ENCODE measurements around the gene GPC3. TPM values are rescaled to one million over a fixed set of nuclear protein-coding genes. Genes with fewer than 3 reads are reported as not detected.

Gene GPC3
- total RNA-seq, 1 experiment from 2014 or later: 0.98 TPM

GRCh38 chrX:133655275-133656265 lies 329.8 kb downstream of the GPC3 start:
- Histone ChIP-seq H4K20me1 (ENCODE audit: insufficient read depth) (no peaks in the 10 kb centered on the region), H3K4me3 (replicated peaks in 1 of 2; ENCODE audit: low read depth in 1 of 2, low read length in 2 of 2) (no peak overlapping the region), H3K79me2 (ENCODE audit: insufficient read depth, low read length) (no peaks in the 10 kb centered on the region), H3K9me2 (ENCODE audit: insufficient read depth) (no peaks in the 10 kb centered on the region), H3K27me3 (ENCODE audit: insufficient read depth, low read length) (no peaks in the 10 kb centered on the region), H3K9ac (ENCODE audit: low read length) (no peak overlapping the region), H3K4me2 (ENCODE audit: low read length) (no peak overlapping the region), H3K27ac (ENCODE audit: low read depth, low read length) (no peak overlapping the region), H3K9me3 (ENCODE audit: control insufficient read depth in 1 of 2, insufficient read depth in 1 of 2, low read depth in 1 of 2, low read length in 2 of 2) (no peaks in the 10 kb centered on the region), H2AFZ (ENCODE audit: low read depth, low read length, poor library complexity, severe bottlenecking) (no peak overlapping the region), H3K36me3 (ENCODE audit: control insufficient read depth in 1 of 2, insufficient read depth in 2 of 2, low read length in 2 of 2) (no peaks in the 10 kb centered on the region), H3K4me1 (ENCODE audit: control insufficient read depth in 1 of 2, insufficient read depth in 2 of 2, low read length in 2 of 2) (0 out of 4 replicates have a peak, but pooled peaks cover 0 to 4% of the 10 kb centered on the region in 2 experiments)
- no peak for ATAC-seq
- CTCF ChIA-PET: no interaction called here
- POLR2A ChIA-PET: no interaction called here
- intact Hi-C loops (cut with micrococcal nuclease): no loop called here
- BruUV-seq (replicated peaks): no TSS peak
- RAD21 ChIA-PET (ENCODE audit: low non-redundant PET in 1 of 2, low total read pairs in 2 of 2, uncharacterized antibody in 2 of 2, unreplicated experiment in 2 of 2): no interaction called here
- TF ChIP-seq REST (IDR thresholded peaks at IDR 0.05; ENCODE audit: low read depth) (no peak), SRF (IDR thresholded peaks at IDR 0.05; ENCODE audit: low read depth) (no peak), CEBPB (IDR thresholded peaks at IDR 0.05; ENCODE audit: low read depth) (no peak), ZNF274 (IDR thresholded peaks at IDR 0.05; ENCODE audit: low read depth, low read length) (no peak), EGR1 (IDR thresholded peaks at IDR 0.05; ENCODE audit: low read depth) (no peak), ELF1 (IDR thresholded peaks at IDR 0.05; ENCODE audit: borderline replicate concordance, low read depth) (no peak), MAX (IDR thresholded peaks at IDR 0.05) (no peak), CBX3 (IDR thresholded peaks at IDR 0.05; ENCODE audit: low read depth) (no peak), FOSL1 (IDR thresholded peaks at IDR 0.05; ENCODE audit: low read depth) (no peak), SP1 (IDR thresholded peaks at IDR 0.05; ENCODE audit: low read depth) (no peak), EZH2 (IDR thresholded peaks at IDR 0.05) (no peak), POLR2AphosphoS5 (IDR thresholded peaks at IDR 0.05; ENCODE audit: low read depth, low read length) (no peak)
- no peak for DNase-seq (ENCODE audit: low read depth, low spot score)
